Stimulated activated CD4-positive, alpha-beta T cell treated with anti-CD3 and anti-CD28 coated beads, TNF-alpha, amount 100 ng/mL, for 1 hour (primary cell): Measurements from ENCODE around the gene PLCXD3.
"Not testable (repeated sequence)": the region's sequence is repeated elsewhere in the genome, so short reads cannot be mapped to it uniquely, and the experiment has no call there.

Experiments used
- DNase-seq, 3 donors: peaks; one replicate each; pipeline ENCODE4 v3.0.0-alpha.2; 2020; ENCODE audit warnings: low read depth in 3 of 3, low spot score in 1 of 3

PLCXD3 gene

DNA sequence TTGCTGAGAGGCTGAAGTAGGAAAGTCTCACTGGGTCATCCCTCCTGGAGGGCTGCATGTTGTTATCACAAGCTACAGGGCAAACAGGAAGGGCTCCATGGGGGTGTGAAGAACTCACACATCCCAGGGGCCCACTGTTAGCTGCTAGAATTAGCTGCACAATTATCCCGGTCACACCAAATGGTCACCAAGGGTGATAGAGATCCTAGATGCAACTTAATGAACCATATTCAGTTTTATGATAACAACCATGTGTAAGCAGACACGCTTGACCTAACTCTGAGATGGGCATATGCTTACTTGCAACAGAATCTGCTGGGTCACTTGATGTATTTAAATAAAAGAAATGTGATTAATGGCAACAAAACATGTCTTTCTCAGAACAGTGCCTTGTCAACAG is 153.6 kb downstream of the PLCXD3 start:
- DNase-seq, result no peak

DNA sequence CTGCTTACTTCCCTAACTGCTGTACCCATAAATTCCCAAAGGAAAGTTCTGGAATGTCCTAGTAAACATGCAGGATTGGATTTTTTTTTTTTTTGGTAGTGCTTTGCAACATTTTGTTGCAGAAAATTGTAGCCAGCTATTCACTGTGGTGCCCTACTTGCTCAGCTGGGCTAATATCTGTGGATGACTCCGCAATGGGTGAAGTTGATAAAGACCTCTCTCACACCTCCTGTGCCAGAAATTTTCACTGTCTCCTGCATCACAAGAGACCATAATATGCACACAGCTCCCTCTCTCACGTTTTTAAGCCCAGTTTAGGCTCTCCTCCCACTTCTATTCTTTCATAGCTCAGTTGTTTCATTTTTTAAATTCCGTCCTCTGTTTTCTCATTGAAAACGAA is 160.6 kb downstream of the PLCXD3 start:
- DNase-seq, result no peak

DNA sequence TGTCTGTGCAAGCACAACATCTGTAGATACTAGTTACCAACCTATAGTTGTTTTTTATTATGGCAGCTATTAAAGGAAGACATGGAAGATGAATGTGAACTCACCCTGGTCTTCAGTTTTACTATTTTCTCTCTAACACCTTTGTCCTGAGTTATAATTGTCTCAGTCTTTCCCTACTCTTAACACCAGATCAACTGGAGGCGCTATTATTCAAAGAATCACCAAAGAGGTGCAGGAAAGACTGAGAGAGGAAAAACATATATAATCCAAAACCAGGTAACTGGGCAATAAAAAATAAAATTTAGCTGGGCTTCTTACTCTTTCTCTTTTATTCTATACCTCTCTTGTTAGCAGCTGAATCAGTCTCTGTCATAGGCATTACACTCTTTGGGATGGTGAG is 162.8 kb downstream of the PLCXD3 start:
- DNase-seq, result no peak

DNA sequence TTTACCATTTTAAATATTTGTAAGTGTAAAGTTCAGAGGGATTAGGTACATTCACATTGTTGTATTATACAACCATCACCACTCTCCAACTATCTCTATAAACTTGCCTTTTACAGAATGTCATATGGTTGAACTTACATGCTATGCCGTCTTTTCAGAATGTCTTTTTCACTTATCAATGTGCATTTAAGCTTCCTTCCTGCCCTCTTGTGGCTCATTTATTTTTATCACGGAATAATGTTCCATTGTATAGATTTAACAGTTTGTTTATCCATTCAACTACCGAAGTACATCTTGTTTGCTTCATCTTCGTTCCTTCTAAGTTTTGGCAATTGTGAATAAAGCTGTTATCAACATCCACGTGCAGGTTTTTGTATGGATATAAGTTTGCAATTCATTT is 163.8 kb downstream of the PLCXD3 start:
- DNase-seq, result no peak

DNA sequence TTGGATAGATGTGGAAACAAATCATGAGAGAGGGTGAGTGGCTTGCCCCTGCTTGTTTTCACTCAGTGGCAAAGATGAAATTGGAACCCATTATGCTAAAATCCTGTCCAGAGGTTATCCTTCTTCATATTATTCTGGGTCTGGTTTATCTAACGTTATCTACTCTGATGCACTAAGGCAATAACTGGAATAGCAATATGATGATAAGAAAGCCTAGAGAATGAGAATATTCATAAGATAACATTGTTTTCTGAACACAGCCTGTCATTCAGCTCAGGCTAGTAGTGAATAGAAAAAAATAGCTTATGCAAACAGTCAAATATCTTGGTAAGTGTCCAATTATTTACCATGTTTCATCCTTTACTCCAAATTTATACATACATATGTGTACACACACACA is 165.1 kb downstream of the PLCXD3 start:
- no peak for DNase-seq

DNA sequence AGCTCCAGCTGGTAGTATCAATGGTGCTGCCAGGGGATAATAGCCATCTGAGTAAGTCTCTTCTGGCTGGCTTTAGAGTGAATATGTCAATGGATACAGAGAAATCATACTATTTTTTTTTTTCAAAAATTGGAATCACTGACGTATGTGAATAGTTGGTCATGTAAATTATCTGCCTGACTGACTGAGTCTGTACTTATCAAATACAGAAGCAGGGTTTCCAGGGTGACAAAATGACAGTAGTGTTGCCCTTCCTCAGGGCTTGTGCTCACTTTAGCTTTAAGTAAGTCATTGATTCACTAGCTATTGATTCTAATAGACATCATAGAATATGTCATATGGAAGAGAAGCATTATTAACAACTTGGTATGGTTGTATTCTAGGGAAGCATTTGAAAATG is 171.1 kb downstream of the PLCXD3 start:
- no peak for DNase-seq

DNA sequence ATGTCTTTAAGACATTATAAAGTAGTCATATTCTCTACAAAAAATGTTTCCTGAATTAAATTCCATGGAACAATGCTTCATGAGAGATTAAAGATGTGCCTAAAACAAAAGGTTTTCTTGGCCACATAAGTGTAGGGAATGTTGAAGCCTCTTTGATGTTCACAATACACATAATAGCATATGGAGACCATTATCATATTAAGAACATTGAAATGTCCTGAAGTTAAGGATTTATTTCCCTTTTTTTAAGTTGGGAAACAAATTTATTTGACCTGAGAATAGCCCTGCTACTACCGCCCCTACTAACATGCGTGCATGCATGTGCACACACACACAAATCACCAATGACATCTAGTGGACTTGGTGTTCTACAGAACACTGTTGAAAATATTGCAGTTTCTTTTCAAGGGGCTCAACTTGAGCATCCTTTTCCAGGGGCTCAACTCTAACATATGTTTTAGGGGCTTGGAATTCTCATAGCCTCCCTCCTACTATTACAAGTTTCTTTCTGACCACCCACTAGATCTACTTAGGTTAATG is 172.2 kb downstream of the PLCXD3 start:
- DNase-seq, result no peak

DNA sequence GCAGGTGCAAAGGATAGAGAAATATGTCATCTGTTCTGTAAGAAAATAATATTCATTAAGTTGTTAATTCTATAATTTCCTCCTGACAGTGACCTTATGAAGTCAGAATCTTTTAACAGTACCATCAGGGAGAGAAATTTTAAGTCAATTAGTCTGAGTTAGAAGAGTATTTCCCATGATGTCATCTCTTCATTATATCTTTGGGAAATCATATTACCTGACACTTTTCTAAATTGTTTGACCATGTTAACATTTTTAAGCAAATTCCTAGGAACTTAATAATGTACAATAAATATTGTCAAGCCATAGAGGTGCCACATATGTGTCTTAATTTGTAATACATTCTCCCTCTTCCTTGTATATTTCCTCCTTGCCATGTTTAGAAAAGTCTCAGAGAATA is 172.7 kb downstream of the PLCXD3 start:
- DNase-seq, result no peak

DNA sequence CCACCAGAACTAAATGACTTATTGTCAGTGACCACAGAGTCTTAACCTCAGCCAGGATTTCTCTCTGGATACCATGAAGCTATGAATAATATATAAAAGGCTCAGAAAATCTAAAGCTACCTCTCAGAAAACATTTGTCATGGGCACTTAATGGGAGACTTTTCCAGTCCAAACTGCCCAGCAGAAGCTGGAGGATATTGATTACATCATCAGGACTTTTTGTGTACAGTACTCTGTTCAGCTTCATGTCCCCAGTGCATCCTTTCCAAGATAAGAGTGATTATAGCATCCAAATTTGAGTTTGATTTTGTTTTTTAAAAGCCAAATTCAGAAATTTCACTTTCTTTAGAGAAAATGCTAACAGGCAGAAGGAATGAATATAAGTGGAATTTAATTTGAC is 173.2 kb downstream of the PLCXD3 start:
- no peak for DNase-seq

DNA sequence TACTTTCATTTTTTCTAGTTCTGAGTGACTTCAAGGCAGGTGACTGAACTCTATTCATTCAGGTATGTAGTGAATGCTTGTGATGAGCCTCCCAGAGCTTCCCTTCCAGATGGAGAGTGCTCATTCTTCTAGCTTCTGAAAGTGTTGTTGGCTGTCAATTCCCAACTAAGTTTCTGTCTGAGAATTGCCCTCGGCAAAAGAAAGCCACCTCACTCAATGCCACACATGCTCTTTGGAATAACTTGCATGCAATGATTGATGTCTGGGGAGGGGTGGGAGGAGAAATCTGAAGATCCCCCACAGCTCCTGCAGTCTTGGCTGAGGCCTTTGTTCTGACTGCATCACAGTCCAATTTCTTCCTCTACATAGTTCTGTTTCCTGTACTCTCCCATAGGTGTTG is 173.9 kb downstream of the PLCXD3 start:
- no peak for DNase-seq

DNA sequence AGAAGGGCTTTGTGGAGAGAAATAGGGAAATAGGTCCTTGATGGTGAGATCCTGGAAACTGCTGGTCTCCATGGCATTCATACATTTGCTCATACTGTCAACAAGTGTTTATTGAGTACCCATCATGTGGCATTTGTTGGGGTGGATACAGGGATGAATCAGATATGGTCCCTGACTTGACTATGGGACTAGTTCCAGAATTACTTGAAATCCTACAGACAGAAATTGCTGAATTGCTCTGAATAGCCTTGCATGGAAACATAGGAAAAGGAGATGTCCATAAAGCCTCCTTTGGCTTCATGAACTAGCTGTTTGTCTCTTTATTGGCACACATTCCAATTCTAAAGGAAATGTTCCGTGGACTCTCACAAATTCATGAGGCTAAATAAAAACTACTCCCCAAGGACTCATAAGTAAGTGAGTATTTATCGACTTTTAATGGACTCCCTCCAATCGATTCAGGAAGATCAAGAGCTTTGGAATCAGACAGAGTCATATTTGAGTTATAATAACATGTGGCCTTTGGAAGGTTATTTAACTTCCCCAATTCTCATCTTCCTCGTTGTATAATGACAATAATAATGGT is 174.7 kb downstream of the PLCXD3 start:
- DNase-seq, result no peak

DNA sequence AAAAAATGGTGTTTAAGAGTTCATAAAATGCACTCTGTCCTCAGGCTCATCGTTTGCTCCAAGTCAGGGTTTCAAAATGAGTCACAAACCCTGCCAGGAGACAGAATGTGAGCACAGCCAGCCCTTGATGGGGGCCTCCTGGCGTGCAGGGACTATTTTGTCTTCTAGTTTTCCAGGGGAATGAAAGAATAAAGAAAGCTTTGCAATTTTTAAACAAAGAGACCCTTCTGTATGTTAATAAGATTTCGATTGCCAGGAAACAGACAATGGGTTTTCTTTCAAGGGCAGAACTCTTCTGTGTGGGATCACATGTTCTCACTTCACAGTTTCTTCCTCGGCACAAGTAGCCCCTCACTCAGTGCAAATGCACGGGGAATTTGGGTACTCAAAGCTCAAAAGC is 175.6 kb downstream of the PLCXD3 start:
- no peak for DNase-seq

DNA sequence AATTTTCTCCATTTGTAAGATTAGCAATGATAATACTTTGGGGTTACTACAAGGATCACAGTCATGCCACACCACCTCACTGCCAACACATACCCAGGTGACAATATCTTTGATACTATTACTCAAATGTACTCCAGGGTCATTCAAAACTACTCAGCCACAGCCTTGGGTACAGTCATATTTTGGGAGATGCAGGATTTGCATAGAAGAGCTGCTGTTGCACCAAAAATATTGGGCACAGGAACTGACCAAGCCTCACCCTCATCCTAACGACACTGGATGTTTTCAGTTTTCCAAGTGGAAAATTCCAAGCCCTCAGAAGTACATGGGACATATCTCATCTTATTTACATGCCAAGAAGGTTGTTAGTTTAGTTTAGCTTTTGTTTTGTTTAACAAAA is 176.2 kb downstream of the PLCXD3 start:
- no peak for DNase-seq

DNA sequence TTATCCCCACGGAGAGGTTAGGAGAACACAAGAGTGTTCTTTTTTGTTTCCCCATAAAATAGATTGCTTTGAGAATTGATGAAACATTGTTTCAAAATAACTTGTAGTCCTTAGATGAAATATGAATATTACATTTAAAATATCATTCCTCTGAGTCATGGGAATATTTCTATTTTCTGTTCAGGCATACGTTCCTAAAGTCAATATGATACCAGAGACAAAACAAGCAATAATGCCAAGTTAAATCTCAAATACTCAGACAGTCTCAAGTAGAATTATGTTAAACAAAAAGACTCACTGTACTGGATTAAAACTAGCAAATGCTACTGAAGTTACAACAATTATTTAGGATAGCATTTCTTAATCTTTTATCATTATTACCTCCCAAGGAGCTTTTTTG is 185.3 kb downstream of the PLCXD3 start:
- DNase-seq, result no peak

DNA sequence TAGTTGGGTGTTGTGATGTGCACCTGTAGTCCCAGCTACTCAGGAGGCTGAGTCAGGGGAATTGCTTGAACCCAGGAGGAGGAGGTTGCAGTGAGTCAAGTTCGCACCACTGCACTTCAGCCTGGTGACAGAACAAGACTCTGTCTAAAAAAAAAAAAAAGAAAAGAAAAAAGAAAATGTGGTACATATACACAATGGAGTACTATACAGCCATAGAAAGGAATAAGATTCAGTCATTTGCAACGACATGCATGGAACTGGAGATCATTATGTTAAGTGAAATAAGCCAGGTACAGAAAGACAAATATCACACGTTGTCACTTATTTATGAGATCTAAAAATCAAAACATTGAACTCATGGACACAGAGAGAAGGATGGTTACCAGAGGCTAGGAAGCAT is 187.6 kb downstream of the PLCXD3 start:
- not testable (repeated sequence) for DNase-seq

DNA sequence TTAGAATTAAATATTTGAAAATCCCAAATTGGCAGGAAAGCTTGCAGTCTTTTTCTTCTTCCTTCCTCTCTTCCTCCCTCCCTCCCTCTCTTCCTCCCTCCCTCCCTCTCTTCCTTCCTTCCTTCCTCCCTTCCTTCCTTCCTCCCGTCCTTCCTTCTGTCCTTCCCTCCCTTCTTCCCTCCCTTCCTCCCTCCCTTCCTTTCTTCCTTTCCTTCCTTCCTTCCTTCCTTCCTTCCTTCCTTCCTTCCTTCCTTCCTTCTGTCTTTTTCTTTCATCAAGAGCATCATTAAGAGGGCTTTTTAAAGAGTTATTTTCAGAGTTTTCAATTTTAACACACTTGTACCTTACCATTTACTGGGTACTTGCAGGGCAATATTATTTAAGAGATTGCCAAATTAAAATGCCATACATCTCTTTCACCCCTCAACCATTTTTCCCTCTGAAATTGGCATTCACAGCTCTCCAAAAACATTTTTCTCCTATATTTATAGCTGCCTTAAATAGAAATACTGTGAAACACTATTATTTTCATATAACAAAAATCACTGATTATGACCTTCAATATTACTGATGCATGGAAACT is 197.8 kb downstream of the PLCXD3 start:
- DNase-seq, result no peak

DNA sequence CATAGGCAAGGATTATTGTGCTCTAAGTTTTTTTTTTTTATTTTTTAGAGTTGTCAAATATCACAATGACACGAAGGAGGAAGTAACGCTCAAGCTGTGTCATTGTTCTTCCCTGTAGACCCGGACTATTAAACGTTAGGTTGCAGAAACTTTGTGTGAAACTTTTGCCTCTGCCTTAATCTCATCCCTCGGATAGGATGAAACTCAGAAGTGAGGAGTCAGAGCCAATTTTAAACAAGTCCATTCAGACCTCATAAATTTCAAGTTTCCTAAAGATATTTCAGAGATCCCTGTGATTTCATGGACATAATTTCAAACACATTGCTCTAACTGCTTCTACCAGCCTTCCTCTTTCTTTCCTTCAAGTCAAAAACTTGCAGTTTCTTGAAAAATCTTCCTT is 198.3 kb downstream of the PLCXD3 start:
- no peak for DNase-seq

DNA sequence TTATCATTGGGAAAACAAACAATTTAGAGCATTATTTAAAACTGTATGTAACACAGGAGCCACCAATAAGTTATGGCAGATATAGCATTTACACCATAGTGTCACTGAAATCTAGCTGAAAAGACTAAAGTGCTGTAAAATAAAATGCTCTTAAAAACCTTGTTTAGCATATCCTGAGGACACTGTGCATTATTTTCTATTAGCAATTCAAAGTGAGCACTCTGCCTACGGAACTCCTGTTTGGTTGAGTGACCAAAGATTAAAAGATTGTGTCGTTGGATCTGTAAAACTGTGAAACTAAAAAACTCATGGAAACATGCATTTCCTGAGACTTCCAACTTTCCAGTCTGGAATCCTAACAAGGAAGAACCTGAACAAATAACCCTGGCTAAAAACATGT is 201.1 kb downstream of the PLCXD3 start:
- no peak for DNase-seq

DNA sequence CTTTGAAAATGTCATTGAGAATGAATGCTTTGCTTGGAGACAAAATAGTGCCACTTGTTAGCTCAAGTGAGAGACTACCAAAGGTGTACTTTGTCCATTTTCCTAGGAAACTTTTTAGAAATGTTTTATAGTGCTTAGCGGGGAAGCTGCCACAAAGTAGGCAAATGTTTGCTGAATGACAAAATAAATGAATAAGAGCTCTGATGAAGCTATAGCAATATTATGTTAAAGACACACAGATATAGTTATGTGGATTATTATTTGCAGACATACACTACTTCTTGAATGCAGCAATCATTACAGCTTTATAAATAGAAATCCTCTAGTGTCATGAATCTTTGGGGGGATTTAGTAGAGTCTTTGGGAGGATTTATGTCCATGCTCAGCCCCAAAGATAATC is 204.4 kb downstream of the PLCXD3 start:
- DNase-seq, result no peak

DNA sequence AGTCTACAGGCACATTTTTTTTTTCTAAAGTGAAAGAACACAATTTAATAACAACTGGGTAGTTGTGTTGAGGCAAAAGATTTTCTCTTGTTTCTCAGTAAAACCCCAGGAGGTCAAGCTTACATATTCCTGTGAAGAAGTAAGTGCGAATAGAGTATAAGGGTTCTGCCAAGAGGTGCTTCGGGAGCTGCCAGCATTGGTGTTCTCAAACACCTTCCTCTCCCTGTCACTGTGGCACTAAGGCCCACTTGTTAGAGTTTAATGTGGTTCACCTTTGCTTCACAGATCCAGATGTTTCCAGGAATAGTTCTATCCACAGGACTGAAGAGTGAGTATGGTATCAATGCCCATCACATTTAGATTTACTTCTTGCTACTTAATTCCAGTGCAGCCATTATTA is 205.3 kb downstream of the PLCXD3 start:
- DNase-seq, result no peak

DNA sequence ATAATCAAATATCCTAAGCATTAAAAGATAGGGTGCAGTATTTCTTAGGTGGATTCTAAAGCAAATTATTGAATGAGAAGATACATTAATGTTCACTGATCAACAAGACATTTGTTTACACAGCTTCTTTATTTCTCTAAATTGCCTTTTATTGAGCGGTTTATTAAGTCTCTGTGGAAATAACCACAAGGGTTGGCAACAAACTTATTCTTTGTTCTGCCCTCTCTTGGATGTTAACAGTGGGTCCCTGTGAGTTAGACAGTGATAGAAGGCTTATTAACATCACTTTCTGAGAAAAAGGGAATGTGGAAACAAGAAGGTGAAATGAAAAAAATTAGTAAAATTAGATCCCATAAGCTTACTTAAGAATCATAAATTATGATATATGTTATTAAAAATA is 214.3 kb downstream of the PLCXD3 start:
- DNase-seq, result no peak

DNA sequence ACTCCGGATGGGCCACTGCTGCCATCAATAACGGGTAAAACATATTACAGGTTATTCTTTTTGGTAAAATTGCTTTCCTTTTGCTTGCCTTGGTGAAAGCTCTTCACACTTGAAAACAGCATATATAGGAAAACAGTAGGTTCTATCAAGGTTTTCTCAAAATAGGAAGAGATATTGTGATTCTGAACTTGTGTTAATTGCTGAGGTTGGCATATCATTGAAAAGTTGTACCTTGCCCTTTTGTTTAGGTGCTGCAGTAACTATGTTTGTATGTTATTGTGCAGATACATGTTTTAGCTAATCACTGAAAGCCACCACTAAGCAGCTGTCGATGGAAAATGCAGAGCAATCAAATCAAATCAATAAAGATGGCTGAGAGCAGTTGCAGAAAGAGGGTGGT is 219.1 kb downstream of the PLCXD3 start:
- DNase-seq, result no peak

DNA sequence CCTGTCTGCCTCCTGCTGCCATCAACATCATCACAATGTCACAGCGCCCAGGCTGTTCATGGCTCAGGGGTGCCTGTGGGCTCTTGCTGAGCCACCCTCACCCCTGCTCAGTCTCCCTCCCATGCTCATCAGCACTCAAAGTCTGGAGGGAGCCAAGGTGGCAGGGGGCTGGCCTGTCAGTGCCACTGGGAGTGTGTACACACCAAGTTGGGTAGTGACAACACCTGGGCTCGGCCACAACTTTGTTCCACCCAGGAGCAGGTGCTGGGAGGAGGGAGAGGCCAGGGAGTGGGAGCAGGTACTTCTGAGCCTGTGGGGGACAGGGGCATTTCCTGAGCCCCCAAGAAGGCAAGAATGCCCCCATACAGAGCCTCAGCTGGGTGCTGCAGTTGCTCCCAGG is 219.6 kb downstream of the PLCXD3 start:
- DNase-seq, result no peak
